NOMO-1 treated with DMSO at 0.1 percent for 48 hours (cell line): ENCODE results near the gene DHRS7C.

ENCODE experiments used
- DNase-seq: peaks from one replicate; lab custom pipeline; 2025; ENCODE audit not compliant: unreplicated experiment; lab: John Stamatoyannopoulos, UW

Gene DHRS7C

GRCh38 chr17:9790889-9791876, at the start of gene DHRS7C:
Gene DHRS7C, minus strand, starts transcription at chr17:9791592. Its CDS starts 308 bp downstream, at chr17:9791284.
- DNase-seq = no peak

GRCh38 chr17:9839433-9839832, 48.0 kb upstream of the DHRS7C start:
- DNase-seq = no peak

GRCh38 chr17:9837551-9838471, 46.4 kb upstream of the DHRS7C start:
- no peak for DNase-seq

GRCh38 chr17:9833922-9834321, 42.5 kb upstream of the DHRS7C start:
- DNase-seq = no peak

- DNase-seq = no peak
Observed at GRCh38 chr17:9830711-9831110, 39.3 kb upstream of the DHRS7C start.

- DNase-seq = no peak
Observed at GRCh38 chr17:9829343-9829742, 38.0 kb upstream of the DHRS7C start.

GRCh38 chr17:9828296-9829295, 37.2 kb upstream of the DHRS7C start:
- no peak for DNase-seq

GRCh38 chr17:9825641-9826150, 34.3 kb upstream of the DHRS7C start, which contains the start of gene GLP2R:
Gene GLP2R, plus strand, starts transcription at chr17:9825924. Its CDS starts 140 bp downstream, at chr17:9826064.
- DNase-seq = no peak

GRCh38 chr17:9824797-9825338, 33.5 kb upstream of the DHRS7C start:
- no peak for DNase-seq

- DNase-seq = no peak
Observed at GRCh38 chr17:9824094-9824493, 32.7 kb upstream of the DHRS7C start.

GRCh38 chr17:9821921-9822320, 30.5 kb upstream of the DHRS7C start, which contains the start of gene GSG1L2:
Gene GSG1L2, minus strand, starts transcription at chr17:9822079. Its CDS starts 8 bp downstream, at chr17:9822071.
- DNase-seq = no peak

- DNase-seq = no peak
Observed at GRCh38 chr17:9820448-9820847, 29.1 kb upstream of the DHRS7C start.

GRCh38 chr17:9818760-9819159, 27.4 kb upstream of the DHRS7C start:
- no peak for DNase-seq

GRCh38 chr17:9817086-9817485, 25.7 kb upstream of the DHRS7C start:
- no peak for DNase-seq

GRCh38 chr17:9816472-9816871, 25.1 kb upstream of the DHRS7C start:
- DNase-seq = no peak

GRCh38 chr17:9814337-9814945, 23.0 kb upstream of the DHRS7C start:
- DNase-seq = no peak

- DNase-seq = no peak
Observed at GRCh38 chr17:9813166-9813565, 21.8 kb upstream of the DHRS7C start.

- DNase-seq = no peak
Observed at GRCh38 chr17:9811537-9811936, 20.1 kb upstream of the DHRS7C start.

- no peak for DNase-seq
Observed at GRCh38 chr17:9811086-9811485, 19.7 kb upstream of the DHRS7C start.
